ENCODE measurements around the gene YWHAG.

YWHAG gene

GRCh38 chr7:76393116-76394031, 34.6 kb upstream of the YWHAG start:
- TF ChIP-seq PPARA (CRISPR knock-in tag; IDR thresholded peaks at IDR 0.05; ENCODE audit: borderline replicate concordance) (no peak), CSRNP3 (CRISPR knock-in tag; IDR thresholded peaks at IDR 0.05) (no peak), ARNTL (CRISPR knock-in tag; IDR thresholded peaks at IDR 0.05; ENCODE audit: borderline replicate concordance, low read depth) (no peak), BACH2 (CRISPR knock-in tag; IDR thresholded peaks at IDR 0.05; ENCODE audit: borderline replicate concordance) (no peak), ZNF70 (CRISPR knock-in tag; IDR thresholded peaks at IDR 0.05) (no peak), CSDC2 (CRISPR knock-in tag; IDR thresholded peaks at IDR 0.05) (peak; percentile 83; the same call in 1 of the 2 replicates), ZFP3 (CRISPR knock-in tag; IDR thresholded peaks at IDR 0.05) (peak; percentile 69; the same call in 1 of the 2 replicates), POU6F1 (CRISPR knock-in tag; IDR thresholded peaks at IDR 0.05; ENCODE audit: borderline replicate concordance, low read depth) (no peak), SNAI2 (CRISPR knock-in tag; IDR thresholded peaks at IDR 0.05) (no peak), TOX (CRISPR knock-in tag; IDR thresholded peaks at IDR 0.05; ENCODE audit: borderline replicate concordance) (no peak), OSR1 (CRISPR knock-in tag; IDR thresholded peaks at IDR 0.05) (no peak), ESRRG (CRISPR knock-in tag; IDR thresholded peaks at IDR 0.05) (no peak), ISL1 (CRISPR knock-in tag; IDR thresholded peaks at IDR 0.05) (no peak), ZC3H10 (CRISPR knock-in tag; IDR thresholded peaks at IDR 0.05) (no peak), TSHZ2 (CRISPR knock-in tag; IDR thresholded peaks at IDR 0.05) (peak; percentile 58; the same call in 1 of the 2 replicates), ZNF8 (CRISPR knock-in tag; IDR thresholded peaks at IDR 0.05) (no peak), CREB5 (CRISPR knock-in tag; IDR thresholded peaks at IDR 0.05; ENCODE audit: low read depth) (no peak)
- ATAC-seq = peak; percentile 86

GRCh38 chr7:76392531-76393115, 33.8 kb upstream of the YWHAG start:
- no peak for ATAC-seq
- TF ChIP-seq POU6F1 (CRISPR knock-in tag; IDR thresholded peaks at IDR 0.05; ENCODE audit: borderline replicate concordance, low read depth) (no peak), ESRRG (CRISPR knock-in tag; IDR thresholded peaks at IDR 0.05) (no peak), RARB (CRISPR knock-in tag; IDR thresholded peaks at IDR 0.05) (no peak), GLIS3 (CRISPR knock-in tag; IDR thresholded peaks at IDR 0.05) (no peak), ZNF565 (CRISPR knock-in tag; conservative IDR thresholded peaks at IDR 0.05; ENCODE audit: low read depth) (no peak), ARNTL (CRISPR knock-in tag; IDR thresholded peaks at IDR 0.05; ENCODE audit: borderline replicate concordance, low read depth) (no peak)

GRCh38 chr7:76390092-76390491, 31.3 kb upstream of the YWHAG start:
- no peak for ATAC-seq
- TF ChIP-seq TSHZ2 (CRISPR knock-in tag; IDR thresholded peaks at IDR 0.05) (no peak), CSRNP3 (CRISPR knock-in tag; IDR thresholded peaks at IDR 0.05) (no peak), RARB (CRISPR knock-in tag; IDR thresholded peaks at IDR 0.05) (no peak), PPARA (CRISPR knock-in tag; IDR thresholded peaks at IDR 0.05; ENCODE audit: borderline replicate concordance) (no peak), CSDC2 (CRISPR knock-in tag; IDR thresholded peaks at IDR 0.05) (no peak), TCF4 (CRISPR knock-in tag; IDR thresholded peaks at IDR 0.05; ENCODE audit: borderline replicate concordance) (no peak), ZFP30 (CRISPR knock-in tag; IDR thresholded peaks at IDR 0.05) (no peak)

Measured in SK-N-SH treated with all-trans-retinoic acid at 6 μM for 48 hours (cell line).